PFSK-1 (cell line): ENCODE results near the gene DLD.

ENCODE experiments used
- FOXP2 ChIP-seq: optimal IDR thresholded peaks from 2 replicates; pipeline ENCODE3; 2011; ENCODE audit warnings: borderline replicate concordance, control low read depth, inconsistent platforms; ENCODE audit not compliant: insufficient read depth; ENCODE audit errors: extremely low read length, extremely low read depth
- POLR2AphosphoS5 ChIP-seq: IDR thresholded peaks from 2 replicates; pipeline ENCODE4 v1.6.1; 2012; ENCODE audit warnings: low read depth, mild to moderate bottlenecking, control low read depth, low read length, moderate library complexity
- REST ChIP-seq, 2 experiments: IDR thresholded peaks; 2 replicates each; pipeline versions ENCODE4 v1.6.1 to v1.8.0; 2011 to 2012; ENCODE audit warnings: low read depth in 2 of 2, low read length in 2 of 2, control low read depth in 1 of 2, inconsistent platforms in 1 of 2, mild to moderate bottlenecking in 1 of 2, moderate library complexity in 1 of 2; ENCODE audit not compliant: insufficient read depth in 1 of 2
- SIN3A ChIP-seq: IDR thresholded peaks from 2 replicates; pipeline ENCODE4 v1.6.1; 2012; ENCODE audit warnings: mild to moderate bottlenecking, low read length, moderate library complexity, borderline replicate concordance; ENCODE audit not compliant: insufficient read depth
- TAF1 ChIP-seq: IDR thresholded peaks from 2 replicates; pipeline ENCODE4 v1.6.1; 2012; ENCODE audit warnings: low read length, control low read depth, borderline replicate concordance; ENCODE audit not compliant: insufficient read depth

DLD gene

GRCh38 chr7:107931740-107932515 is 40.9 kb downstream of the DLD start:
- TF ChIP-seq POLR2AphosphoS5 (no peak), FOXP2 (no peak), REST (IDR thresholded peaks at IDR 0.05; ENCODE audit: insufficient read depth in 1 of 2, low read depth in 2 of 2, low read length in 2 of 2) (no peak), SIN3A (no peak), TAF1 (no peak)

- TF ChIP-seq TAF1 (no peak), POLR2AphosphoS5 (no peak), FOXP2 (no peak), REST (IDR thresholded peaks at IDR 0.05; ENCODE audit: insufficient read depth in 1 of 2, low read depth in 2 of 2, low read length in 2 of 2) (no peak), SIN3A (no peak)
Observed at GRCh38 chr7:107932805-107933204, 41.8 kb downstream of the DLD start.

- TF ChIP-seq TAF1 (no peak), FOXP2 (no peak), POLR2AphosphoS5 (no peak), SIN3A (no peak), REST (IDR thresholded peaks at IDR 0.05; ENCODE audit: insufficient read depth in 1 of 2, low read depth in 2 of 2, low read length in 2 of 2) (no peak)
Observed at GRCh38 chr7:107933386-107934013, 42.5 kb downstream of the DLD start.

GRCh38 chr7:107934991-107935770 is 44.2 kb downstream of the DLD start:
- TF ChIP-seq SIN3A, result no peak
- TF ChIP-seq TAF1, result no peak
- no peak for TF ChIP-seq REST (IDR thresholded peaks at IDR 0.05; ENCODE audit: insufficient read depth in 1 of 2, low read depth in 2 of 2, low read length in 2 of 2)
- no peak for TF ChIP-seq POLR2AphosphoS5
- no peak for TF ChIP-seq FOXP2
